ENCODE results near the gene IGF2BP3. TPM values are rescaled to one million over a fixed set of nuclear protein-coding genes. Genes with fewer than 3 reads are reported as not detected.
"Not testable (repeated sequence)": the region's sequence is repeated elsewhere in the genome, so short reads cannot be mapped to it uniquely, and the experiment has no call there.

The IGF2BP3 gene
- total RNA-seq, 1 donor from 2014 or later, result 1.2 TPM

DNA sequence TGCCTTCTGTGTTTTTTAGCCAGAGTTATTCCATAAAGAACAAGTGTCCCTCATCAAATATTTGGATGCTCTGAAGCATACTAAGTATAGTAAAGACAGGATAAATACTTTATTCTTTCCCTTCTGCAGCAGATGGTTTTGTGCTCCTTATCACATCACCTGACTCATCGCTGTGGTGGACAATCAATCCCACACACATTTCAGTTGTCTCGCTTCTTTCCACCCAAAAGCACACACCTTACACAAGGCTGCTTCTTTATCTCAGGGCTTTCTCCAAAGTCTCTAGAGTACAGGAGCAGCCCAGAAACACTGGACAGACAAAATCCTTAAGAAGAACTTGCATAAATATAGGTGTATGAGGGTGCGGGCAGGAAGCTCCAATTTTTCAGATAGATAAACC is 43.4 kb downstream of the IGF2BP3 start:
- DNase-seq (ENCODE audit: low spot score), result no peak

GRCh38 chr7:23422909-23423308 is 47.4 kb downstream of the IGF2BP3 start:
- no peak for DNase-seq (ENCODE audit: low spot score)

- no peak for DNase-seq (ENCODE audit: low spot score)
Observed at GRCh38 chr7:23422384-23422783, 47.9 kb downstream of the IGF2BP3 start.

- DNase-seq (ENCODE audit: low spot score), result no peak
Observed at GRCh38 chr7:23419845-23420244, 50.4 kb downstream of the IGF2BP3 start.

GRCh38 chr7:23419160-23419559 is 51.1 kb downstream of the IGF2BP3 start:
- DNase-seq (ENCODE audit: low spot score), result no peak

- DNase-seq (ENCODE audit: low spot score), result no peak
Observed at GRCh38 chr7:23418046-23418445, 52.2 kb downstream of the IGF2BP3 start.

DNA sequence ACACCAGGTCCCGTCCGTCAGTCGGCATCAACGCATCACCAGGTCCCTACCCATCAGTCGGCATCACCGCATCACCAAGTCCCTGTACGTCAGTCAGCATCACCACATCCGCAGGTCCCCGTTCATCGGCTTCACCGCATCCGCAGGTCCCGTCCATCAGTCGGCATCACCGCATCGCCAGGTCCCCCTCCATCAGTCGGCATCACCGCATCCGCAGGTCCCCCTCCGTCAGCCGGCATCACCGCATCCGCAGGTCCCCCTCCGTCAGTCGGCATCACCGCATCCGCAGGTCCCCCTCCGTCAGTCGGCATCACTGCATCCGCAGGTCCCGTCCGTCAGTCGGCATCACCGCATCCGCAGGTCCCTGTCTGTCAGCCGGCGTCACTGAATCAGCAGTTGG is 55.1 kb downstream of the IGF2BP3 start:
- no peak for DNase-seq (ENCODE audit: low spot score)

- DNase-seq (ENCODE audit: low spot score), result no peak
Observed at GRCh38 chr7:23410446-23411183, 59.7 kb downstream of the IGF2BP3 start.

DNA sequence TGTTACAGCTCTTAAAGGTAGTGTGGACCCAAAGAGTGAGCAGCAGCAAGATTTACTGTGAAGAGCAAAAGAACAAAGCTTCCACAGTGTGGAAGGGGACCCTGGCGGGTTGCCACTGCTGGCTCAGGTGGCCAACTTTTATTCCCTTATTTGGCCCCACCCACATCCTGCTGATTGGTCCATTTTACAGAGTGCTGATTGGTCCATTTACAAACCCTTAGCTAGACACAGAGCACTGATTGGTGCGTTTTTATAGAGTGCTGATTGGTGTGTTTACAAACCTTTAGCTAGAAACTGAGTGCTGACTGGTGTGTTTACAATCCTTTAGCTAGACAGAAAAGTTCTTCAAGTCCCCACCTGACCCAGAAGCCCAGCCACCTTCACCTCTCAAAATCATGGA is 63.7 kb downstream of the IGF2BP3 start:
- not testable (repeated sequence) for DNase-seq (ENCODE audit: low spot score)

DNA sequence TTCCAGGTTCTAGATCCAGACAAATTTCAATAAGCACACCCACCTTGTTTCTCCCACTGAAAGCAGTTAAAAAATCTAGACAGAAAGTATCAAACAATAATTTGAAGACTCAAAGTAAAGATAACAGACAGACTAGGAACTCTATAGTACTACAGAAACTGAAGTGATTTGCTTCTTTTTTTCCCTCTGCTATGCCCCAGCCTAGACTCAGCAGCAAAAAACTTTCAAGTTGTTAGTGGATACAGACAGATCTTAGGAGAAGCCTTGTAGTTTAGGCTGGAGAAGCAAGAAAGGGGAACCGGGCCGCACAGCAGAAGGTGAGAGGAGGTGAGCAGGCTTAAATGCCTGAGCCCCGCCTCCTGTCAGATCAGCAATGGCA is 65.1 kb downstream of the IGF2BP3 start:
- no peak for DNase-seq (ENCODE audit: low spot score)

DNA sequence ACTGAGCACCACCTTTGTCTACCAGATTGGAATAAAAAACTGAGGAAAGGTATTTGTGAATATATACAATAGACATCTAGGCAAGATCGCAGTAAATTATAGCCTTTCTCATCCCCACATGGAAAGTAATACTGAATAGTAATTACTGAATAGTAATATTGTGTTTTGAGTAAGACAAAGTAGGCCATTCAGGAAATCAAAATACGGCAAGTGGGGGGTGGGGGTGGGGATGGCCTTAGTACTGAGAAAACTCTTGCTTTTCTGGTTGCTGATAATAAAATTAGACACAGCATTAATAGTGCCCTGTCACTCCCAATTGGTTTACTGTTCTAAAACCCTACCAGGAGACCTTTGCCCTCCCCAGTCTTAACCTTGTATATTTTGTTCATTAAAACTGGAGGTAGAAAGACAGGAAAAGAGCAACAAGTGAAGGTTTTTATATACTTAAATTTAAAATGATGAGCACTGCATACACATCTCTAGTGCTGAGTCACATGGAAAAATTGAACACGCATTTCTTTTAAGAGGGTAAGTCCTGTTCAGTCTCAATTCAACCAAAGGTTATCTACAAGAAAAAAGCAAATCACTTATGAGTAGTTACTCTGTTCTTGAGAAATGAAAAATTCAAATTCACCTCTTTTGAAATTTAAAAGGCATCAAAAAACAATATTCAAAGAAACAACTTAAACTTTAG is 65.6 kb downstream of the IGF2BP3 start:
- DNase-seq (ENCODE audit: low spot score), result no peak

GRCh38 chr7:23403970-23404369 is 66.3 kb downstream of the IGF2BP3 start:
- no peak for DNase-seq (ENCODE audit: low spot score)

DNA sequence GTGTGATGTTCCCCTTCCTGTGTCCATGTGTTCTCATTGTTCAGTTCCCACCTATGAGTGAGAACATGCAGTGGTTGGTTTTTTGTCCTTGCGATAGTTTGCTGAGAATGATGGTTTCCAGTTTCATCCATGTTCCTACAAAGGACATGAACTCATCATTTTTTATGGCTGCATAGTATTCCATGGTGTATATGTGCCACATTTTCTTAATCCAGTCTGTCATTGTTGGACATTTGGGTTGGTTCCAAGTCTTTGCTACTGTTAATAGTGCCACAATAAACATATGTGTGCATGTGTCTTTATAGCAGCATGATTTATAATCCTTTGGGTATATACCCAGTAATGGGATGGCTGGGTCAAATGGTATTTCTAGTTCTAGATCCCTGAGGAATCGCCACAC is 72.2 kb downstream of the IGF2BP3 start:
- not testable (repeated sequence) for DNase-seq (ENCODE audit: low spot score)

DNA sequence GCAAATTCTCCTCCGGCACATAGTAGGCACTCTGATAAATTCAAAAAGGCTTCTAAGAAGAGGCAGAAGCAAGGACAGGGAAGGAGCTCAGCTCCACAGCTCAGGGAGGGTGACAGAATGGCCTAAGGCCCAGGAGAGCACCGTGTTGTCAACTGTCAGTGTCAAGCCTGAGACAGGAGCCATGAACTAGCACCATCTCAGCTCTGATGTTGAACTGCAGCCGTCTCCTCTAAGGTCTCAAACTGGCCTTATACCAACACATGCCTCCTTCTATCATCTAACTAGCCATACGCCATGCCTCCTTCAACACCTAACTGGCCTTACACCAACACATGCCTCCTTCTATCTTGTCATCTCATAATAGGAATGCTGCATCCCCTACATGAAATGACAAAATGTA is 73.0 kb downstream of the IGF2BP3 start:
- no peak for DNase-seq (ENCODE audit: low spot score)

- DNase-seq (ENCODE audit: low spot score), result no peak
Observed at GRCh38 chr7:23396222-23397015, 73.9 kb downstream of the IGF2BP3 start.

DNA sequence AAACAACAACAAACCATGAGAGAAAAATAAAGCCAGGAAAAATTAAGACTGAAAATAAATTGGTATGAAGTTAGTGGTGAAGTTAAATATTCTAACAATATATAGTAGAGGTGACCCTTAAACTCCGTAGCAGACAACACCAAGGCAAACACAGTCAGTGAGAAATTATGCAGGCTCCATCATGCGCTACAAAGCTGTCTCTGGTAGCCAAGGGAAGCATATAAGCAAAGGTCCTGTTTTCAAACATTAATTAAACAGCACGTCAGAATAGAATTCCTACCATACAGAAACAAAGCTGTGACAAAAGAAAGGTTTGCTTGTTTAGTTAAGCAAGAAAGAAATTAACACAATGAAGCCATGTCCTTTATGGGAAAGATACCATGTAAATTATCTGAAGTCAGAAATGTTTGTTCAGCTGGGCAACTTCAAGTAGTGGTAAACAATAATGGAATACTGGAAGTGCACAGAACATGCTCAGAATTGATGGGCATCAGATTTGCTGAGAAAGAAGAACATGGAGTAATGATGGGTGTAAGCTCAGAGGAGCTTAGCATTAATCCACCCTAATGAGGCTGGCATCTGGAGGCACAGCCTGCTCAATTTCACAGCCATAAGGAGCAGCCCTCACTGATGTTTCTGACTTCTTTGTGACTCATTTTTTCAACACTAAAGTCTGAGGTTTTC is 75.7 kb downstream of the IGF2BP3 start:
- DNase-seq (ENCODE audit: low spot score), result no peak

GRCh38 chr7:23393636-23394035 is 76.7 kb downstream of the IGF2BP3 start:
- DNase-seq (ENCODE audit: low spot score), result no peak

- no peak for DNase-seq (ENCODE audit: low spot score)
Observed at GRCh38 chr7:23389701-23390100, 80.6 kb downstream of the IGF2BP3 start.

DNA sequence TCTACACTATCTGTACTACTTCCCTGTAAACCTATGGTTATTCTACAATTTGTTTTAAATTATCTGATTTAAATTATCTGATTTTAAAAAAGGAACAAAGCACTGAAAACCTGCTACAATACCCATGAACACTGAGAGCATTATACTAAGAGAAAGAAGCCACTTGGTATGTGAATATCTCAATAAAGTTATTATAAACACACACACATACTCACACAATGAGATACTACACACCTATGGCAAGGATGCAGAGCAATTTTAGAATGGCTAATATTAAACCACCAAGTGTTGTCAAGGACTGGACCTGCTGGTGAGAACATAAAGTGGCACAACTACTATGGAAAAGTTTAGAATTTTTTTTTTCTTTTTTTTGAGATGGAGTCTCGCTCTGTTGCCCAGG is 82.7 kb downstream of the IGF2BP3 start:
- no peak for DNase-seq (ENCODE audit: low spot score)

DNA sequence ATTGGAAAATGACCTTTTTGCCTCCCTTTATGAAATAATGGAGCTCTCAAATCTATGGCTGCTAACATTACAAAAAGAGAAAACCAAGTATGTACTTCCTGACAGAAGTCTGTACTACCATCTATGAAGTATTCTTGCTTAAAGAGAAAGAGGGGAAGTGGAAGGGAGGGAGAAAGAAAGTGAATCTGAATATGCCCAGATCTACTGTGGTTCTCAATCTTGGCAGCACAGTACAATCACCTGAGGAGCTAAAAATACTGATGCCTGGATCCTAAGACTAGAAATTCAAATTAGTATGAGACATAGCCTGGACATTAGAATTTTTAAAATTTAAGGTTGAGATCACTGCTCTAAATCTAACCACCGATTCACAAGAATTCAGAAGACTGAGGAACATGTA is 85.2 kb downstream of the IGF2BP3 start:
- DNase-seq (ENCODE audit: low spot score), result no peak

GRCh38 chr7:23383225-23383624 is 87.1 kb downstream of the IGF2BP3 start:
- no peak for DNase-seq (ENCODE audit: low spot score)

DNA sequence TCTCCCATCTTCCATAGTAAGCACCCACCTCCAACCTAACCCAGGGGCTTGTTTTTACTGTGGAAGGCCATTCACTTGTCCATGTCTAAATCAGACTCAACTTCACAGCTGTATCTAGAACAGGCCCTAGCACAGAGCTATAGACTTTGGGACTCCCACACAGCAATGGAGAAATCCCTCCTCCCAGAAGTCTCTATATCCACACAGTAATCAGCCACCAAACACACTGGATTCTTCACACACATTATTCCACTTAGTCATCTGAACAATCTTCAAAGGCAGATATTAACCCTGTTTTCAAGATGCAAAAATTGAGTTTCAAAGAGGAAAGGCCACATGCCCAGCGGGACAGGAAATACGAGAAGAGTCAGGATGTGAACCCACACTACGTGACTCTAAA is 89.3 kb downstream of the IGF2BP3 start:
- no peak for DNase-seq (ENCODE audit: low spot score)

Data from mesenteric fat pad (tissue), 1 donor.